Naive thymus-derived CD8-positive, alpha-beta T cell (primary cell): ENCODE data around the gene DDX11. TPM values are rescaled to one million over a fixed set of nuclear protein-coding genes. Genes with fewer than 3 reads are reported as not detected.
"Not testable (repeated sequence)": the region's sequence is repeated elsewhere in the genome, so short reads cannot be mapped to it uniquely, and the experiment has no call there.

Source experiments
- ATAC-seq, 2 donors: fragments of 150-1000 bp; cut with Tn5 transposase in 1 of 2; sonication (Bioruptor Pico), chemical (Tn5 transposase) in 1 of 2; 1 replicate in 1 of 2; 2 replicates in 1 of 2; pipeline ENCODE4 v1.10.0; 2021; ENCODE audit warnings: mild to moderate bottlenecking in 2 of 2, moderate library complexity in 2 of 2
- POLR2A ChIA-PET: fragments of 350-600 bp; sonication (Branson Sonifier 250); formaldehyde crosslinking; loops from one replicate; lab custom pipeline; 2021; ENCODE audit warnings: antibody characterized with exemption; lab: Charles Lee
- DNase-seq, 10 donors: peaks; one replicate each; pipeline versions ENCODE4 v3.0.0 to v3.0.0-alpha.2; 2020 to 2022
- H3K27ac Mint-ChIP-seq, 10 donors: one replicate each; pipeline ENCODE4 v1.8.0; 2020 to 2022; ENCODE audit warnings: mild to moderate bottlenecking in 10 of 10, mixed read lengths in 10 of 10, moderate library complexity in 4 of 10, inconsistent platforms in 1 of 10
- H3K27me3 Mint-ChIP-seq, 5 donors: one replicate each; pipeline ENCODE4 v1.8.0; 2021 to 2022; ENCODE audit warnings: mixed read lengths in 5 of 5
- H3K36me3 Mint-ChIP-seq, 3 donors: one replicate each; pipeline ENCODE4 v1.8.0; 2020 to 2022; ENCODE audit warnings: mixed read lengths in 3 of 3, mild to moderate bottlenecking in 2 of 3, inconsistent platforms in 1 of 3
- H3K4me1 Mint-ChIP-seq, 4 donors: one replicate each; pipeline ENCODE4 v1.8.0; 2021 to 2022; ENCODE audit warnings: mixed read lengths in 4 of 4
- H3K4me3 Mint-ChIP-seq, 10 donors: one replicate each; pipeline ENCODE4 v1.8.0; 2020 to 2022; ENCODE audit warnings: mild to moderate bottlenecking in 10 of 10, mixed read lengths in 10 of 10, moderate library complexity in 6 of 10, inconsistent platforms in 1 of 10
- H3K9me3 Mint-ChIP-seq, 9 donors: one replicate each; pipeline ENCODE4 v1.8.0; 2020 to 2022; ENCODE audit warnings: mixed read lengths in 9 of 9, mild to moderate bottlenecking in 3 of 9, inconsistent platforms in 1 of 9, moderate library complexity in 1 of 9
- polyA plus RNA-seq, 3 donors: library from polyadenylated mRNA; unstranded; fragments of 300-500 nt; fragmentation: Illumina TruSeq; gene quantifications; one replicate each; pipeline ENCODE4 v1.2.3, GENCODE V29; 2021
- total RNA-seq, 8 experiments: library from RNA in 2 of 8; stranded (reverse) in 2 of 8; gene quantifications; one replicate each; pipeline ENCODE4 v1.2.3 and lab custom pipeline; 2021 to 2026

The DDX11 gene
- total and polyA plus RNA-seq, 5 experiments from 2014 or later, result 2.4 to 141 (median 24.2) TPM

DNA sequence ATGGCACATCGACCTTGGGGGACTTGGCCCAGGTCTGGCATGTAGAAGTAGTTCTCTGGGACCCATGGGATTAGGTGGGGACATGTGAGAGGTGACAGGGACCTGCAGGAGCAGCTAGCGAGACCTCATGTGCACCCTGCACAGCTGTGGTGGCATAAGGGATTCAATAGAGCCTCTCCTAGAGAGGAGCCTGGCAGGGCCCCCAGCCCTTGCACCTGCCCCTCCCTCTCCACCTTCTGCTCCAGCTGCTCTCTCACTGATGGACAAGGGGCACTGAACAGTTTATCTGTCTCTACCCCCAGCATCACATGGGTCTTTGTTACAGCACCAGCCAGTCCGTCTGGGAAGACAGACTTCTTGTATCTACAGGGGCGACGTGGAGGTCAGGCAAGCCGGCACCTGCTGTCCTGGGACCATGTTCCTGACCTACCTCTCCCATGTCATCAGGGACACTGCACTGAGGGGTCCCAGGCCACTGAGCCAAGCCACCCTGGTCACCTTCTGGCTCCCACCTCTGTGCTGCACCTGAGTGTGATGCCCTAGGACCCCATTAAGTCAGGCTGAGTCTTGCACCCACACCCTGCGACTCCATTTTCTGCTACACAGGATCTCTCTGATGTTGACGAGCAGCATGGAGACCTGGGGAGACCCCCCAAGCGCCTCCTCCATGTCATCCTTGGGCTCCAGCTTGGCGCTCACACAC is 32.6 kb downstream of the DDX11 start:
- Mint-ChIP-seq H3K27ac (no peak overlapping the region), H3K36me3 (peaks cover 0 to 7% (median 0%) of the 10 kb centered on the region in 3 donors), H3K4me1 (no peaks in the 10 kb centered on the region), H3K27me3 (peaks cover 0 to 4% (median 3%) of the 10 kb centered on the region in 5 donors), H3K4me3 (no peak overlapping the region), H3K9me3 (no peaks in the 10 kb centered on the region)
- no peak for DNase-seq
- POLR2A ChIA-PET, result no interaction called here
- ATAC-seq, result no peak

DNA sequence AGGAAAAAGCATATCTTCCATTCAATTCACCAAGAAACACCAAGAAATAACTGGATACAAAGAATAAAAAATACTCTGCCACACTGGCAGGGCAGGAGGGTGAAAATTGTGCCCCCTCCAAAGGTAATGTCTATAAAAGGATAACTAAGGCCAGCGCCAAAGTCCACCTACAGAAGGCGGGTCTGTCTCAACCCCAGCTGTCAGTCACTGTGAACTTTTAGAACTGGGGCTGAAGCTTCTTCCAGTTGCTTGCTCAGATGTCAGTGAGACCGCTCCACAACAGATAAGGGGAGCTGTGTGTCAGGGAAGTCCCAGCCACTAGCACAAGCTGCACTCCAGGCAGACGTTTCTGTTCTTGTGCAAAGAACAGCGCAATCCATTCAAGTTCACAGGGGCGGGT is 36.1 kb downstream of the DDX11 start:
- H3K27ac Mint-ChIP-seq, result peak overlapping the region in 1 of 10 donors; percentile 21
- POLR2A ChIA-PET, H3K9me3 Mint-ChIP-seq, H3K27me3 Mint-ChIP-seq, ATAC-seq, H3K4me1 Mint-ChIP-seq, H3K36me3 Mint-ChIP-seq, DNase-seq, H3K4me3 Mint-ChIP-seq: not testable (repeated sequence)

DNA sequence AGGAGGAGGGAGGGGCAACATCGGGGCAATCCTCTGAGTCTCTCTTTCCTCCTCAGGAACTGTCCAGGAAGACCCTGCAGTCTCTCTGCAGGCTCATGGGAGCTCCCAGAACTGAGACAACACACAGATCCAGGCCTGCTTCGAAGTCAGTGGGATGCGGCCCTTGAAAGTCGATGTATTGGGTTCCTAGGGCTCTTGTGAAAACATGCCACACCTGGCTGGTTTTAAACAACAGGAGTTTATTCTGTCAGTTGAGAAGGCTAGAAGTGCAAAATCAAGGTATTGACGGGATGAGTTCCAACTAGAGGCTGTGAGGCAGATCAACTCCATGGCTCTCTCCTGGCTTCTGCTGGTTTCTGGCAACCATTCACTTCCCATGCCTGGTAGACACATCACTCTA is 36.6 kb downstream of the DDX11 start:
- H3K4me3 Mint-ChIP-seq, H3K4me1 Mint-ChIP-seq, H3K9me3 Mint-ChIP-seq, DNase-seq, H3K36me3 Mint-ChIP-seq, POLR2A ChIA-PET, H3K27me3 Mint-ChIP-seq, H3K27ac Mint-ChIP-seq, ATAC-seq: not testable (repeated sequence)

DNA sequence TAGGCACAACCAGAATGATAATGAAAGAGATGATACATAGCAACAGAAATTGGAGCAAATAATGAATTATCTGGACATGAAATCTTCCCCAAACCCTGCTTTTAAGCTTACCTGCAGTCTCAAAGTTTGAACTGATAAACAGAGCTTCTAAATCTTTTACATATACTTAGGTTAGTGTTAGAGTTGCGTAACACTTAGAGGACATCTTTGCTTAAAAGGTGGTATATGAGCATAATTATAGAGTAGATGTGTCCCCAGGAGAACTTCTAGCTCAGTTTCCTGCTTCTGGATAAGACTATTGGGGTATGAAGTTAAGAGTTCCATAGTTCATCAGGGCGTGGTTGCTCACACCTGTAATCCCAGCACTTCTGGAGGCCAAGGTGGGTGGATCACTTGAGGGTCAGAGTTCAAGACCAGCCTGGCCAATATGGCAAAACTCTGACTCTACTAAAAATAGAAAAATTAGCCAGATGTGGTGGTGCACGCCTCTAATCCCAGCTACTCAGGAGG is 41.5 kb downstream of the DDX11 start:
- POLR2A ChIA-PET, H3K27ac Mint-ChIP-seq, H3K9me3 Mint-ChIP-seq, H3K27me3 Mint-ChIP-seq, ATAC-seq, H3K36me3 Mint-ChIP-seq, DNase-seq, H3K4me3 Mint-ChIP-seq: not testable (repeated sequence)
- peaks cover 2 to 27% (median 9%) of the 10 kb centered on the region in 4 donors for H3K4me1 Mint-ChIP-seq

DNA sequence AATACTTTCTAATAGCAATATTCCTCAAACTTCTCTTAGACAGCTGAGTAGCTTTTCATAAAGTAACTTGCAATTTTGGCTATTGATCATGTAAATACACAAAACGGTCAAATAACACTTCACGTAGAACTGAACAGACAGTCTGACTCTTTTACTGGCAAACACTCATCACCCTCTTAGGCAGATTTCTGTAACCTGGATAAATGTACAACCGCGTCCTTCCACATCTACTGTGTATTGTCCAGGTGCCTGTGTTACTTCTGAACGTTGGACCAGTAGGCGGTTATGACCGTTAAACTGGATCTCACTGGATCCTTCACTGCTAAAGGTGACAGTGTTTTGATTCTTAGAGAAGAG is 43.2 kb downstream of the DDX11 start:
- peak; percentile 4 to 10 for ATAC-seq
- DNase-seq, result not testable (repeated sequence)

DNA sequence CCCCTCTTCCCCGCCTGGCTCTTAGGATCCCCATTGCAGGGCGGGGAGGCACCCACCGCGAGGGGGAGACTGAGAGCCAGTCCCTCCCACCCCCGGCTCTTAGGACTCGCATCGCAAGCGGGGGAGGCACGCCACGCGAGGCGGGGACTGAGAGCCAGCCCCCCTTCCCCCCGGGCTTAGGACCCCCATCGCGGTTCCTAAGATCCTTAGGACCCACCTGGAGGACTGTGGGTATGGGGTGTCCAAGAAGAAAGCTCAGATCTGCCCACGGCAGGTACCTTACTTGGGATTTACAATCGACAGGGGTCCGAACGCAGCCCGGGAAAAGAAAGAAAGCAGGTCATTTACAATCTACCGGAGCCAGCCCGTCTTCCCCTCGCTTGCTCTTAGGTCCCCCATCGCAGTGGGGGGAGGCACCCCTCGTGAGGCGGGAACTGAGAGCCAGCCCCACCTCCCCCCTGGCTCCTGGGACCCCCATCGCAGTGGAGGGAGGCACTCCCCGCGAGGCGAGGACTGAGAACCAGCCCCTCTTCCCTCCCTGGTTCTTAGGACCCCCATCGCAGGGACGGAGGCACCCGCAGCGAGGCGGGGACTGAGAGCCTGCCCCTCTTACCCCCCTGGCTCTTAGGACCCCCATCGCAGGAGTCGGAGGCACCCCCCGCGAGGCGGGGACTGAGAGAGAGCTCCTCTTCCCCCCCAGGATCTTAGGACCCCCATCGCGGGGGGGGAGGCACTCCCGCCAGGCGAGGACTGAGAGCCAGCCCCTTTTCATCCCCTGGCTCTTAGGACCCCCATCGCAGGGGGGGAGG is 43.7 kb downstream of the DDX11 start:
- peaks cover 2 to 27% (median 9%) of the 10 kb centered on the region in 4 donors for H3K4me1 Mint-ChIP-seq
- POLR2A ChIA-PET, result no interaction called here
- peak; percentile 74 to 85 for ATAC-seq
- peaks cover 0 to 7% (median 0%) of the 10 kb centered on the region in 5 donors for H3K27me3 Mint-ChIP-seq
- H3K9me3 Mint-ChIP-seq, result no peaks in the 10 kb centered on the region
- no peaks in the 10 kb centered on the region for H3K36me3 Mint-ChIP-seq
- peak overlapping the region in 2 of 10 donors; percentile 36 to 60 for H3K27ac Mint-ChIP-seq
- peak overlapping the region; percentile 75 to 92 (median 83) for H3K4me3 Mint-ChIP-seq
- DNase-seq, result peak in 9 of 10 donors; percentile 54 to 83 (median 65)

More for the DNA sequence above, 43.2 kb downstream of the DDX11 start:
- H3K27ac Mint-ChIP-seq, H3K27me3 Mint-ChIP-seq, POLR2A ChIA-PET, H3K9me3 Mint-ChIP-seq, H3K36me3 Mint-ChIP-seq: not testable (repeated sequence)
- Mint-ChIP-seq H3K4me3 (peak overlapping the region in 9 of 10 donors; percentile 75 to 92 (median 83)), H3K4me1 (peaks cover 2 to 27% (median 9%) of the 10 kb centered on the region in 4 donors)

DNA sequence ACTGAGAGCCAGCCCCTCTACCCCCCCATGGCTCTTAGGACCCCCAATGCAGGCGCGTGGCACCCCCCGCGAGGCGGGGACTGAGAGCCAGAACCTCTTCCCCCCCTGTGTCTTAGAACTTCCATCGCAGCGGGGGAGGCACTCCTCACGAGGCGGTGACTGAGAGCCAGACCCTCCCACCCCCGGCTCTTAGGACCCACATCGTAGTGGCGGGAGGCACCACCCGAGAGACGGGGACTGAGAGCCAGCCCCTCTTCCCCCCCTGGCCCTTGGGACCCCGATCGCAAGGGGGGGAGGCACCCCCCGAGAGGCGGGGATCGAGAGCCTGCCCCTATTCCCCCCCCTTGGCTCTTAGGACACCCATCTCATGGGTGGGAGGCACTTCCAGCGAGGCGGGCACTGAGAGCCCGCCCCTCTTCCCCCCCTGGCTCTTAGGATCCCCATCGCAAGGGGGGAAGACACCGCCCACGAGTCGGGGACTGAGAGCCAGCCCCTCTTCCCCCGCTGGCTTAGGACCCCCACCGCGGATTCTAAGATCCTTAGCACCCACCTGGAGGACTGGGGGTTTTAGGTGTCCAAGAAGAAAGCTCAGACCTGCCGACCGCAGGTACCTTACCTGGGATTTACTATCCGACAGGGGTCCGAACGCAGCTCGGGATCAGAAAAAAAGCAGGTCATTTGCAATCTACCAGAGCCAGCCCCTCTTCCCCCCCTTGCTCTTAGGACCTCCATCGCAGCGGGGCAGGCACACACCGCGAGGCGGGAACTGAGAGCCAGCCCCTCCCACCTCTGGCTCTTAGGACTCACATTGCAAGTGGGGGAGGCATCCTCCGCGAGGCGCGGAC is 44.9 kb downstream of the DDX11 start:
- Mint-ChIP-seq H3K4me3 (peak overlapping the region; percentile 73 to 92 (median 85)), H3K36me3 (no peaks in the 10 kb centered on the region), H3K9me3 (no peaks in the 10 kb centered on the region), H3K27ac (peak overlapping the region in 4 of 10 donors; percentile 3 to 72 (median 41)), H3K27me3 (peaks cover 0 to 6% (median 0%) of the 10 kb centered on the region in 5 donors), H3K4me1 (peaks cover 2 to 27% (median 9%) of the 10 kb centered on the region in 4 donors)
- DNase-seq (peak in 7 of 10 donors; percentile 25 to 56 (median 41)), ATAC-seq (peak; percentile 57 to 71)
- POLR2A ChIA-PET, result no interaction called here

DNA sequence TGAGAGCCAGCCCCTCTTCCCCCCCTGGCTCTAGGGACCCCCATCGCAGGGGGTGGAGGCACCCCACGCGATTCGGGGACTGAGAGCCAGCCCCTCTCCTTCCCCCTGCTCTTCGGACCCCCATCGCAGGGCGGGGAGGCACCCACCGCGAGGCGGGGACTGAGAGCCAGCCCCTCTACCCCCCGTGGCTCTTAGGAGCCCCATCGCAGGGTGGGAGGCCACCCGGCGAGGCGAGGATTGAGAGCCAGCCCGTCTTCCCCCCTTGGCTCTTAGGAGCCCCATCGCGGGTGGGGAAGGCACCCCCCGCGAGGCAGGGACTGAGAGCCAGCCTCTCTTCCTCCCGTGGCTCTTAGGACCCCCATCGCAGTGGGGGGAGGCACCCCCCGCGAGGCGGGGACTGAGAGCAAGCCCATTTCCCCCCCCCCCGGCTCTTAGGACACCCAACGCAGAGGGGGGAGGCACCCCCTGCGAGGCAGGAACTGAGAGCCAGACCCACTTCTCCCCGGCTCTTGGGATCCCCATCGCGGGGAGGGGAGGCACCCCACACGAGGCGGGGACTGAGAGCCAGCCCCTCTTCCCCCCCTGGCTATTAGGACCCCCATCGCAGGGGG is 45.6 kb downstream of the DDX11 start:
- H3K36me3 Mint-ChIP-seq, result no peaks in the 10 kb centered on the region
- H3K27ac Mint-ChIP-seq, result no peak overlapping the region
- POLR2A ChIA-PET, result no interaction called here
- H3K4me3 Mint-ChIP-seq, result peak overlapping the region; percentile 73 to 92 (median 85)
- no peaks in the 10 kb centered on the region for H3K9me3 Mint-ChIP-seq
- ATAC-seq (peak; percentile 24 to 35), DNase-seq (peak in 2 of 10 donors; percentile 16 to 18)
- H3K4me1 Mint-ChIP-seq, result peaks cover 2 to 27% (median 9%) of the 10 kb centered on the region in 4 donors
- peaks cover 0 to 6% (median 1%) of the 10 kb centered on the region in 5 donors for H3K27me3 Mint-ChIP-seq

DNA sequence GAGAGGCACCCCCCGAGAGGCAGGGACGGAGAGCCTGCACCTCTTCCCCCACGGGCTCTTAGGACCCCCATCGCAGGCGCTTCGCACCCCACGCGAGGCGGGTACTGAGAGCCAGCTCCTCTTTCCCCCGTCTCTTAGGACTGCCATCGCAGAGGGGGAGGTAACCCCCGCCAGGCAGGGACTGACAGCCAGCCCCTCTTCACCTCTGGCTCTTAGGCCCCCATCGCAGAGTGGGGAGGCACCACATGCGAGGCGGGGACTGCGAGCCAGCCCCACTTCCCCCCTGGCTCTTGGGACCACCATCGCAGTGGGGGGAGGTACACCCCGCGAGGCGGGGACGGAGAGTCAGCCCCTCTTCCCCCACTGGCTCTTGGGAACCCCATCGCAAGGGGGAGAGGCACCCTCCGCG is 46.1 kb downstream of the DDX11 start:
- Mint-ChIP-seq H3K27ac (peak overlapping the region in 1 of 10 donors; percentile 33), H3K27me3 (peaks cover 0 to 6% (median 0%) of the 10 kb centered on the region in 5 donors), H3K4me3 (peak overlapping the region in 7 of 10 donors; percentile 48 to 92 (median 84)), H3K9me3 (no peaks in the 10 kb centered on the region), H3K4me1 (peaks cover 2 to 27% (median 9%) of the 10 kb centered on the region in 4 donors), H3K36me3 (no peaks in the 10 kb centered on the region)
- peak in 1 of 2 donors; percentile 12 for ATAC-seq
- POLR2A ChIA-PET, result interaction anchor here (0.7 kb wide), 1 partner anchor 352 kb away, joined by 4 read pairs; no protein-coding TSS in a partner anchor
- no peak for DNase-seq

DNA sequence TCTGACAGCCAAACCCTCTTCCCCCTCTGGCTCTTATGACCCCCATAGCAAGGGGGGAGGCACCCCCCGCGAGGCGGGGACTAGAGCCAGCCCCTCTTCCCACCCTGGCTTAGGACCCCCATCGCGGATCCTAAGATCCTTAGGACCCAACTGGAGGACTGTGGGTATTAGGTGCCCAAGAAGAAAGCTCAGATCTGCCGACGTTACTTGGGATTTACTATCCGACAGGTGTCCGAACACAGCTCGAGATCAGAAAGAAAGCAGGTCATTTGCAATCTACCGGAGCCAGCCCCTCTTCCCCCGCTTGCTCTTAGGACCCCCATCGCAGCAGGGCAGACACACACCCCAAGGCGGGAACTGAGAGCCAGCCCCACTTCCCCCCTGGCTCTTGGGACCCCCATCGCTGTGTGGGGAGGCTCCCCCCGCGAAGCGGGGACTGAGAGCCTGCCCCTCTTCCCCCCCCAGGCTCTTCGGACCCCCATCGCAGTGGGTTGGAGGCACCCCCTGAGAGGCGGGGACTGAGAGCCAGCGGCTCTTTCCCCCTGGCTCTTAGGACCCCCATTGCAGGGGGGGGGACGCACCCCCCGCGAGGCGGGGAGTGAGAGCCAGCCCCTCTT is 46.8 kb downstream of the DDX11 start:
- peak overlapping the region in 7 of 10 donors; percentile 59 to 86 (median 76) for H3K4me3 Mint-ChIP-seq
- peaks cover 2 to 27% (median 9%) of the 10 kb centered on the region in 4 donors for H3K4me1 Mint-ChIP-seq
- H3K27ac Mint-ChIP-seq, result no peak overlapping the region
- POLR2A ChIA-PET, result interaction anchor here (0.7 kb wide), 1 partner anchor 351 kb away, joined by 4 read pairs; no protein-coding TSS in a partner anchor
- ATAC-seq (no peak), DNase-seq (no peak)
- peaks cover 0 to 6% (median 0%) of the 10 kb centered on the region in 5 donors for H3K27me3 Mint-ChIP-seq
- no peaks in the 10 kb centered on the region for H3K36me3 Mint-ChIP-seq
- no peaks in the 10 kb centered on the region for H3K9me3 Mint-ChIP-seq

DNA sequence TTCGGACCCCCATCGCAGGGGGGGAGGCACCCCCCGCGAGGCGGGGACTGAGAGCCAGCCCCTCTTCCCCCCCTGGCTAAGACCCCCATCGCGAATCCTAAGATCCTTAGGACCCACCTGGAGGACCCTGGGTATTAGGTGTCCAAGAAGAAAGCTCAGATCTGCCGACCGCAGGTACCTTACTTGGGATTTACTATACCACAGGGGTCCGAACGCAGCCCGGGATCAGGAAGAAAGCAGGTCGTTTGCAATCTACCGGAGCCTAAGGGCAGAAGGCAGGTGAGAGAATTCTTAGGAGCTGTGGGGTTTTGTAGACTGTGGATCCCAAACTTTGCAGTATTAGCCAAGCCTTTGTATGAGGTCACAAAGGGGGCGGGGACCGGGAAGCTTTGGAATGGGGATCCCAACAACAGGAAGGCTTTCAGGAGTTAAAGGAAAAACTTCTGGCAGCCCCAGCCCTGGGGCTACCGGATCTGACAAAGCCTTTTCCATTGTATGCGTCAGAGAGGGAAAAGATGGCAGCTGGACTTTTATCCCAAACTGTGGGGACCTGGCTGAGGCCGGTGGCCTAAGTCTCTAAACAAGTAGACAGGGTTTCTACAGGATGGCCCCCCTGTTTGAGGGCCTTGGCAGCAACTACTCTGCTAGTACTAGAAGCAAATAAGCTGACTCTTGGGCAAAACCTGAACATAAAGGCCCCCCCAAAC is 47.5 kb downstream of the DDX11 start:
- DNase-seq, H3K27ac Mint-ChIP-seq, H3K9me3 Mint-ChIP-seq, H3K36me3 Mint-ChIP-seq, H3K4me3 Mint-ChIP-seq, POLR2A ChIA-PET, H3K27me3 Mint-ChIP-seq, ATAC-seq: not testable (repeated sequence)
- peaks cover 2 to 27% (median 9%) of the 10 kb centered on the region in 4 donors for H3K4me1 Mint-ChIP-seq
